ENCODE results near the gene CEP72.

DNA sequence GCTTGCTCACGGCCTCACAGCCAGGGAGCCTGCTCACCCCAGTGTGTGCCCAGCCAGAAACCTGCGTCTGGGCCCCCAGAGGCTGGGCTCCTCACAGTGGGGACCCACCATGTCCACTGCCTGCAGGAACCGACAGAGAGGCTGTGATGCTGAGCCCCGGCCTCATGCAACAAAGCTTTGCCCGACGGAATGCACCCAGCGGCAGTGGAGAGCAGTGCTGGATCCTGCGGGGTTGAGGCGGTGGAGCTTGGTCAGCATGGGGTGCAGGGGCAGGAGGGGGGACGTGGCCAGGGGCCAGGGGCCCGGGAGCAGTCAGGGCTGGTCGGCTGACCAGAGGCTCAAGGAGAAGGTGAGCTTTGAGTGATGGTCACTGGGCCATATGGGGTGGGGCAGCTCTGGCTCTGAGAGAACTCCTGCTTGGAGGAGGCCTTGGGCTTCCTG is 7.7 kb upstream of the CEP72 start:
- TF ChIP-seq ARNTL (CRISPR knock-in tag; IDR thresholded peaks at IDR 0.05; ENCODE audit: borderline replicate concordance, low read depth) = no peak
- no peak for TF ChIP-seq OSR1 (CRISPR knock-in tag; IDR thresholded peaks at IDR 0.05)
- no peak for TF ChIP-seq GLIS3 (CRISPR knock-in tag; IDR thresholded peaks at IDR 0.05)
- TF ChIP-seq, protein P1, sequence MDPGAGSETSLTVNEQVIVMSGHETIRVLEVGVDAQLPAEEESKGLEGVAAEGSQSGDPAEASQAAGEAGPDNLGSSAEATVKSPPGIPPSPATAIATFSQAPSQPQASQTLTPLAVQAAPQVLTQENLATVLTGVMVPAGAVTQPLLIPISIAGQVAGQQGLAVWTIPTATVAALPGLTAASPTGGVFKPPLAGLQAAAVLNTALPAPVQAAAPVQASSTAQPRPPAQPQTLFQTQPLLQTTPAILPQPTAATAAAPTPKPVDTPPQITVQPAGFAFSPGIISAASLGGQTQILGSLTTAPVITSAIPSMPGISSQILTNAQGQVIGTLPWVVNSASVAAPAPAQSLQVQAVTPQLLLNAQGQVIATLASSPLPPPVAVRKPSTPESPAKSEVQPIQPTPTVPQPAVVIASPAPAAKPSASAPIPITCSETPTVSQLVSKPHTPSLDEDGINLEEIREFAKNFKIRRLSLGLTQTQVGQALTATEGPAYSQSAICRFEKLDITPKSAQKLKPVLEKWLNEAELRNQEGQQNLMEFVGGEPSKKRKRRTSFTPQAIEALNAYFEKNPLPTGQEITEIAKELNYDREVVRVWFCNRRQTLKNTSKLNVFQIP (CRISPR knock-in tag; IDR thresholded peaks at IDR 0.05; ENCODE audit: borderline replicate concordance, low read depth) = no peak
- TF ChIP-seq CSDC2 (CRISPR knock-in tag; IDR thresholded peaks at IDR 0.05) = no peak
- TF ChIP-seq ZFP30 (CRISPR knock-in tag; IDR thresholded peaks at IDR 0.05) = no peak
- no peak for TF ChIP-seq ZNF8 (CRISPR knock-in tag; IDR thresholded peaks at IDR 0.05)
- TF ChIP-seq, protein P2, sequence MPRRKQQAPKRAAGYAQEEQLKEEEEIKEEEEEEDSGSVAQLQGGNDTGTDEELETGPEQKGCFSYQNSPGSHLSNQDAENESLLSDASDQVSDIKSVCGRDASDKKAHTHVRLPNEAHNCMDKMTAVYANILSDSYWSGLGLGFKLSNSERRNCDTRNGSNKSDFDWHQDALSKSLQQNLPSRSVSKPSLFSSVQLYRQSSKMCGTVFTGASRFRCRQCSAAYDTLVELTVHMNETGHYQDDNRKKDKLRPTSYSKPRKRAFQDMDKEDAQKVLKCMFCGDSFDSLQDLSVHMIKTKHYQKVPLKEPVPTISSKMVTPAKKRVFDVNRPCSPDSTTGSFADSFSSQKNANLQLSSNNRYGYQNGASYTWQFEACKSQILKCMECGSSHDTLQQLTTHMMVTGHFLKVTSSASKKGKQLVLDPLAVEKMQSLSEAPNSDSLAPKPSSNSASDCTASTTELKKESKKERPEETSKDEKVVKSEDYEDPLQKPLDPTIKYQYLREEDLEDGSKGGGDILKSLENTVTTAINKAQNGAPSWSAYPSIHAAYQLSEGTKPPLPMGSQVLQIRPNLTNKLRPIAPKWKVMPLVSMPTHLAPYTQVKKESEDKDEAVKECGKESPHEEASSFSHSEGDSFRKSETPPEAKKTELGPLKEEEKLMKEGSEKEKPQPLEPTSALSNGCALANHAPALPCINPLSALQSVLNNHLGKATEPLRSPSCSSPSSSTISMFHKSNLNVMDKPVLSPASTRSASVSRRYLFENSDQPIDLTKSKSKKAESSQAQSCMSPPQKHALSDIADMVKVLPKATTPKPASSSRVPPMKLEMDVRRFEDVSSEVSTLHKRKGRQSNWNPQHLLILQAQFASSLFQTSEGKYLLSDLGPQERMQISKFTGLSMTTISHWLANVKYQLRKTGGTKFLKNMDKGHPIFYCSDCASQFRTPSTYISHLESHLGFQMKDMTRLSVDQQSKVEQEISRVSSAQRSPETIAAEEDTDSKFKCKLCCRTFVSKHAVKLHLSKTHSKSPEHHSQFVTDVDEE (CRISPR knock-in tag; IDR thresholded peaks at IDR 0.05) = no peak
- TF ChIP-seq, protein P3, sequence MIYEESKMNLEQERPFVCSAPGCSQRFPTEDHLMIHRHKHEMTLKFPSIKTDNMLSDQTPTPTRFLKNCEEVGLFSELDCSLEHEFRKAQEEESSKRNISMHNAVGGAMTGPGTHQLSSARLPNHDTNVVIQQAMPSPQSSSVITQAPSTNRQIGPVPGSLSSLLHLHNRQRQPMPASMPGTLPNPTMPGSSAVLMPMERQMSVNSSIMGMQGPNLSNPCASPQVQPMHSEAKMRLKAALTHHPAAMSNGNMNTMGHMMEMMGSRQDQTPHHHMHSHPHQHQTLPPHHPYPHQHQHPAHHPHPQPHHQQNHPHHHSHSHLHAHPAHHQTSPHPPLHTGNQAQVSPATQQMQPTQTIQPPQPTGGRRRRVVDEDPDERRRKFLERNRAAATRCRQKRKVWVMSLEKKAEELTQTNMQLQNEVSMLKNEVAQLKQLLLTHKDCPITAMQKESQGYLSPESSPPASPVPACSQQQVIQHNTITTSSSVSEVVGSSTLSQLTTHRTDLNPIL (CRISPR knock-in tag; IDR thresholded peaks at IDR 0.05; ENCODE audit: low read depth) = no peak

Measured in SK-N-SH treated with all-trans-retinoic acid at 6 μM for 48 hours (cell line).